ENCODE measurements around the gene MRPL34.
A peak's percentile ranks its signal among the peaks of the same experiment; 100 is the strongest.
"Not testable (repeated sequence)": the region's sequence is repeated elsewhere in the genome, so short reads cannot be mapped to it uniquely, and the experiment has no call there.

Gene MRPL34

DNA sequence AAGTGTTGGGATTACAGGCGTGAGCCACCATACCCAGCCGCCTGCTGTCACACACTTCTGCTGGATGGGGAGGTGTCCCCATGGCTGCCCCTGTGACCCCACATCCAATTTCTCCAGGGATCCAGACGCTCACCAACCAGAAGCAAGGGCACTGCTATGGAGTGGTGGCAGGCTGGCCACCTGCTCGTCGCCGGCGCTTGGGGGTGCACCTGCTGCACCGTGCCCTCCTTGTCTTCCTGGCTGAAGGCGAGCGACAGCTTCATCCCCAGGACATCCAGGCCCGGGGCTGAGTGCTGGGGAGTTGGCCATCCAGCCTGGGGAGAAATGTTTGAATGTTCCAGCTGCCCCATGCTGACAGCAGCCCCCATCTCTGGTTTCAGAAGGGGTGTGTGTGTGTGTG lies 19.4 kb upstream of the MRPL34 start:
- no peak for DNase-seq

DNA sequence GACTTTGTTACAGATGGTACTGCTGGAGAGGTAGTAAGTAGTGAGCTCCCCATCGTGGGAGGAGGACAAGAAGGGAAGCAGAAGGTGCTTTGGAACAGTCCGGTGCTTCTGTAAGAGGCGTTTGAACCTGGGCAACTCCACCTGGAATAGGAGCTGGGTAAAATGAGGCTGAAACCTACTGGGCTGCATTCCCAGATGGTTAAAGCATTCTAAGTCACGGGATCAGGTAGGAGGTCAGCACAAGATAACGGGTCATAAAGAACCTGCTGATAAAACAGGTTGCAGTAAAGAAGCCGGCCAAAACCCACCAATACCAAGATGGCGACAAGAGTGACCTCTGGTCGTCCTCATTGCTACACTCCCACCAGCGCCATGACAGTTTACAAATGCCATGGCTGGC lies 18.9 kb upstream of the MRPL34 start:
- DNase-seq = no peak

DNA sequence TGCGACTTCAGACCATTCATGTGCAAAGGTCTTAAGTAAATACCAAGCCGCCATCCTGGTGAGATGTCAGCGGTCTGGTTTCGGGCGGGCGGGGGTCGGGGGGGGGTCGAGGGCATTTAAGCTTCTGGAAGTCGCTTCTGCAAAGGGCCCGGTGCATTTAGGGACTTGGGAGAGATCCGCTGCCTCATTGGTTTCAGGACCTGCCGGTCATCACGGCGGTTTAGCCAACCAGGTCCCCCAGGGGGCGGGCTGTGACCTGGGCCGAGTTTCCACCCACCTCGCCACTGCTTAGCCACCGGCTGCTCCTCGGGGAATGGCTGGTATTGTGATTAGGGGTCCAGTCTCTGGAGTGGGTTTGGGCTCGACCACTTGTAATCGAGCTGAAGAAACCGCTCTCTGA lies 16.2 kb upstream of the MRPL34 start:
- DNase-seq = peak; percentile 80

- peak; percentile 83 for DNase-seq
Measured at GRCh38 chr19:17292301-17293074, 13.2 kb upstream of the MRPL34 start.

- DNase-seq = no peak
Measured at GRCh38 chr19:17293605-17294004, 12.1 kb upstream of the MRPL34 start.

DNA sequence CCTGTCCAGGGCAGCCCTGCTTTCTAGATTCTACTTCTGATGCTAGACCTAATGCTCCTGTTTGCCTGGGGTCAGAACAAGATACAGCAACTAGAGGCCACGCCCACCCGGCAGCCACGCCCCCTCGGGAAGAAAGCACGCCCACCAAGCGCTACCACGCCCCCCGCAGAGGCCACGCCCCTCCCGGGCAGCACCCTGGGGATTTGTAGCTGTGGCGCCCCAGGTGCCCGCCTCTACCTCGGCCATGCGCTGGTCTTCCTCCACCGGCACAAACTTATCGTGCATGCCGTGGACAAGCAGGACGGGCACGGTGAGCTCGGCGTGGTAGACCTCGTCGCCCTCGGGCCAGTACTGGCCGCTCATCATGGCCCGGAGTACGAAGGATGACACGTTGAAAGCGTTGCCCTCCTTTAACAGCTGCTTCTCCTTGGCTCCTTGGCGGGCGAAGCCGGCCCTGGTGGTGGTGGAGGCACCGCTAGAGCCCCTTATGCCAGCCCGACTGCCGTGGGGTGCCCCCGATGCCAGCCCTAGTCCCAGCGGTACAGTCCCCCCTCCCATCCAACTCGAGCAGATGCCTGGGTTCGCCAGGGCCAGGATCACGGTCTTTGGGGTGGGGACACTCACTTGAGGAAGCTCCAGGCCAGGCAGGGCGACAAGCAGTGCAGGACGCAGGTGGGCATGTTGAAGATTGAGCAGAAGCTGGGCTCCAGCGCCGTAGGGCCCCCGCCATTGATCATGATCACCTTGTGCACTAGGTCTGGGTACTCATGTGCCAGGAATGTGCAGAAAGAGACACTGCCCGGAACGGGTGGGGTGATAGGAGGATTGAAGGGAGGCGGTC lies 11.4 kb upstream of the MRPL34 start:
- DNase-seq = no peak

DNA sequence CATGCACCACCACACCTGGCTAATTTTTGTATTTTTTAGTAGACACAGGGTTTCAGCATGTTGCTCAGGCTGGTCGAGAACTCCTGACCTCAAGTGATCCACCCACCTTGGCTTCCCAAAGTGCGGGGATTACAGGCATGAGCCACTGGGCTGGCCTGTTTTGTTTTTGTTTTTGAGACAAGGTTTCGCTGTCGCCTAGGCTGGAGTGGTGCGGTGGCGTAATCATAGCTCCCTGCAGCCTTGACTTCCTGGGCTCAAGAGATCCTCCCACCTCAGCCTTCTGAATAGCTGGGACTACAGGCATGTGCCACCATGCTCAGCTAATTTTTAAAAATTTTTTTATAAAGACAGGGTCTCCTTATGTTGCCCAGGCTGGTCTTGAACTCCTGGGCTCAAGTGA lies 10.1 kb upstream of the MRPL34 start:
- not testable (repeated sequence) for DNase-seq

GRCh38 chr19:17296273-17296672 lies 9.4 kb upstream of the MRPL34 start:
- DNase-seq = no peak

GRCh38 chr19:17296976-17297375 lies 8.7 kb upstream of the MRPL34 start:
- no peak for DNase-seq

GRCh38 chr19:17300992-17301619 lies 4.6 kb upstream of the MRPL34 start:
- no peak for DNase-seq

- no peak for DNase-seq
Measured at GRCh38 chr19:17302391-17303166, 3.1 kb upstream of the MRPL34 start.

DNA sequence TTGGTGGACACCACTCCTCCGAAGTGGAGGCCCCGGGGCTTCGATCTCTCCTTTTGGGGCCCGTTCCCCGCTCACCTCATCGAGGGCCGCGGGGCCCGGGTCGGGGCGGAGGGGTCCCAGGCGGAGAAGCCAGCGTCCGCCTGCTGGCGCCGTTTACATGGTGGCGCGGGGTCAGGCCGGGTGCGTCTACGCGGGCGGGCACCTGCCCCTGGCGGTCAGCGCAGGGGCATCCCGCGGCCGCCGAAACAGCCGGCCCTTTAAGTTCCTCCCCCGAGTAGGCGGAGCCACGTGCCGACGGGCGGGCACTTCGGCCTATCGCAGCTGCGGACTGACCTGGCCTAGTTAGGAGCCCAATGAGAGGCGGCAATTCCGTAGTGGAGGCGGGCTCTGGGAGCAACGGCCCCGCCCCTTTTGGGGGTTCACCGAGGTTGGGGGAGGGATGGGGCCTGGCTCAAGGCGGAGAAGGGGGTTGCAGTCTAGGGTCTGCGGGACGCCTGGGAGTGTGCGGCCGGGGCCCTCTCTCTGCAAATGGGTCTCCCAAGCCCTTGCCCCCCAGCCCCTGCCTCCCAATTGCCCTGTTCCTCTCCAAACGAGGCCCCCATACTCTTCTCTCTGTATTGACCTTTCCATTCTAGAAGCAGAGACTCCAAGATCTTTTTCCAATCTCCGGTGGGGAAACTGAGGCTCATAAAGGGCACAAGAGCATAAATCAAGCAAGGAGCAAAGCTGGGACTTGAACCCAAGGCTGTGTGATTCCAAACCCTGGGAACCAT lies 2.3 kb upstream of the MRPL34 start, which contains the start of gene ABHD8:
Gene ABHD8, minus strand, starts transcription at position 259 of the 773 bp plus-strand sequence. CDS start 1,809 bp downstream, outside the sequence.
- peak; percentile 98 for DNase-seq

GRCh38 chr19:17303940-17304267 lies 1.8 kb upstream of the MRPL34 start:
- no peak for DNase-seq

DNA sequence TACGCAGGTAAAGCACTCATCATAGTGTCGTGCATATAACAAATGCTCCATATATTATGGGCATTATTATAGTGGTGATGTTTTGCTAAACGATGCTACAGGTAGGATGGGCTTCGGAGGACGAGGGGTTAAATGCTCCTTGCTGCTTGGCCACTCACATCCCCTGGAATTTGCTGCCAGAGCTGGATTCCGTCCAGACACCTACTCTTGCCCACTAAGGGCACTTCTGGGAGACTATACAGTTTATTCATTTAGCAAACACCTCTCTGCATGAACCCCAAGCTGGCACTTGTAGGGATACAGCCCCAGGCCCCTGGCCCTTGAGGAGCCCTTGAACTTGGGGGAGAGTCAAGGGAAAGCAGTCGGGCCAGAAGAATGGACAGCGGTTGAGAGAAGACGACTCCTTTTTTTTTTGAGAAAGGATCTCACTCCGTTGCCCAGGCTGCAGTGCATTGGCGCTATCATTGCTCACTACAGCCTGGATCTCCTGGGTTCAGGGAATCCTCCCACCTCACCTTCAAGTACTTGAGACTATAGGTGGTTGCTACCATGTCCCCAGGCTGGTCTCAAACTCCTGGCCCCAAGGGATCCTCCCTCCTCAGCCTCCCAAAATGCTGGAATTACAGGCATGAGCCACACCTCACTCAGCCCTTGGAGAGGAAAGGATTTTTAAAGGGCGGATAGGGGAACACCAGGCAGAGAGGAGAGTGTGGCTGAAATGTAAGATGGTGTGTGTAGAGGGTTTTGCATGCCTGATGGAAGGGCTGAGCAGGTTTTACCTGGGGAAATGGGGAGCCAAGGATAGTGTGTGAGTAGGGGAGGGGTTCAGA lies 1.1 kb upstream of the MRPL34 start:
- no peak for DNase-seq

- DNase-seq = no peak
Measured at GRCh38 chr19:17305216-17305516, 506 bp upstream of the MRPL34 start.

DNA sequence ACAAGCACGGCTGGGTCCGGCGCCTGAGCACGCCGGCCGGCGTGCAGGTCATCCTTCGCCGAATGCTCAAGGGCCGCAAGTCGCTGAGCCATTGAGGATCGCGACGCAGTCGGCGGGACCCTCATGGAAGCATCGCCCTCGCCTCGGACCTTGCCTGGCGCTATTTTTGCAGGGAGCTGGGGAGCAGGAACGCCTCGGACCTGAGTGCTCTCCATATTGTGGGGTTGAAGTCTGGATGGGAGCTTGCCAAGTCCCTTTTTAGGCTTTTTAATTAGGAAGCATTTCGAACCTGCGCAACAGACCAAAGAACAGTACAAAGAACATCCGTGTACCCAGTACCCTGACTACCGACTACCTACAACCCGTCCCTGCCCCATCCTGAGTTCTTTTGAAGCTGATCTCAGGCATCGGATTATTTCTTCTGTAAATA lies 628 bp downstream of the MRPL34 start:
- DNase-seq = no peak

DNA sequence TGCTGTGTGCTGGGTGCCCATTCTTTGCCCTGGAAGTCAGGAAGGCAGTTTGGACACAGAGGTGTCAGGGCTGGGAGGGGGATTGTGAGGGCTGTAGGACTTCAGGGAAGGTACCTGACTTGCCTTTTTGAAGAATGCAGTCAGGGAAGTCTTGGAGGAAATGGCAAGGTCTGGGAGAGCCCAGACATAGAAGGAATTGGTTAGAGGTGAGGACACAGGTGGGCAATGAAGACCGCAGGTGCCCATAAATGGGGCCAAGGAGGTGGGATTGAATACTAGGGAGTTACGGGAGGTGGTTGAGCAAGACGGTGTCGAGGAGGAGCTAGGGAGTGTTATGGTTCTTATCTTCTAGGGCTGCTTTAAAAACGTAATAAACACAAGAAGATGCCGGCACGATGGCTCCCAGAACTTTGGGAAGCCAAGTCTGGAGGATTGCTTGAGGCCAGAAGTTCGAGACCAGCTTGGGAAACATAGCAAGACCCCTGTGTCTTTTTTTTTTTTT lies 2.3 kb downstream of the MRPL34 start:
- DNase-seq = no peak

DNA sequence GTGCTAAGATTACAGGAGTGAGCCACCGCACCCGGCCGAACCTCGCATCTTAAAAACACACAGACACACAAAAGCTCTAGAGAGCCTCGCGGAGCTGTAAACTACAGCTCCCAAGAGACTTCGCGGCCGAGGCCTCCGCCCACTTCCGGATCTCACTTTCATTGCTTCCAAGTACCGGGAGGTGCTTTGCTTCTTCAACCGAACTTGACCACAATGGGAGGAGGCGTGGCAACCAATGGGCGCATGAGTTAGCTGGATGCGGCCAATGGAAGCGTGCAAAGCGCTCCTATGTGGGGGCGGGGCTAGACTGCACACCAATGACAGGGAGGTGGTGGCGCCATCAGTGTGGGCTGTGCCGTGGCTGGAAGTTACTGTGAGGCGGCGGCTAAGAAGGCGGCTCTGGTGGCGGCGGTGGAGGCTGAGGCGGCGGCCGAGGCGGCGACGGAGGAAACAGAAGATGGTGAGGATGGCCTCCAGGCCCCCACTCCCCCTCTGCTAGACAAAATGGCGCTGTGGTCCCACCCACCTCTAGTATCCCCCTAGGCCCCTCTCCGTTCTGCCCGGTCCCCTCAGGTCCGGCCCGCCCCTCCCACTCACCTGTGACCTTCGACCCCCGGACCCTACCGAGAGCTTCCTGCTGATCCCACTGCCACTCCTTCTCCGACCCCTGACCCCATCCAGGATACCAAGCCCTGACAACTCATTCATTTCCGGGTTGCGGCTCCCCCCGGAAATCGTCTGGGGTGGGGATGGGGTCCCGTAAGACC lies 3.7 kb downstream of the MRPL34 start, which contains the start of gene DDA1:
Gene DDA1, plus strand, starts transcription at position 366 of the 767 bp plus-strand sequence. Its CDS starts 92 bp downstream, at position 458.
- DNase-seq = peak; percentile 100

GRCh38 chr19:17309965-17310461 lies 4.3 kb downstream of the MRPL34 start:
- no peak for DNase-seq

Measured in femur (tissue), 1 donor.